Transverse colon (tissue), 4 donors: ENCODE data around the gene LSMEM2. TPM values are rescaled to one million over a fixed set of nuclear protein-coding genes. Genes with fewer than 3 reads are reported as not detected.

Experiments used
- DNase-seq: peaks from one replicate; pipeline ENCODE4 v3.0.0-alpha.2; 2019
- H3K27ac ChIP-seq, 4 donors: fragments of 200-600 bp; sonication (generic); 2 replicates each; pipeline ENCODE4 v1.5.1; 2016 to 2018; ENCODE audit warnings: inconsistent platforms in 4 of 4
- H3K27me3 ChIP-seq: fragments of 200-600 bp; sonication (generic); 2 replicates; pipeline ENCODE4 v1.5.1; 2017; ENCODE audit warnings: inconsistent platforms
- H3K36me3 ChIP-seq, 4 donors: fragments of 200-600 bp; sonication (generic); 2 replicates each; pipeline ENCODE4 v1.5.1; 2017 to 2019; ENCODE audit warnings: inconsistent platforms in 4 of 4
- H3K4me1 ChIP-seq, 4 donors: fragments of 200-600 bp; sonication (generic); 2 replicates each; pipeline ENCODE4 v1.5.1; 2017 to 2020; ENCODE audit warnings: inconsistent platforms in 4 of 4
- H3K4me3 ChIP-seq, 4 donors: fragments of 200-600 bp; sonication (generic); 1 replicate in 1 of 4; 2 replicates in 3 of 4; pipeline versions ENCODE4 v1.5.1 to v1.6.1; 2017 to 2019; ENCODE audit warnings: inconsistent platforms in 4 of 4
- H3K9me3 ChIP-seq, 2 donors: fragments of 200-600 bp; sonication (generic); 2 replicates each; pipeline ENCODE4 v1.5.1; 2017 to 2019; ENCODE audit warnings: inconsistent platforms in 2 of 2
- CTCF ChIP-seq, 5 experiments: fragments of 200-600 bp in 3 of 5; fragments of 450-650 bp in 2 of 5; sonication (generic) in 3 of 5; IDR thresholded peaks; 1 replicate in 2 of 5; 2 replicates in 3 of 5; pipeline ENCODE4 v1.5.1; 2016 to 2017; ENCODE audit warnings: antibody characterized with exemption in 5 of 5, inconsistent platforms in 3 of 5, mild to moderate bottlenecking in 2 of 5, moderate library complexity in 1 of 5
- EP300 ChIP-seq: sonication (generic); formaldehyde crosslinking; IDR thresholded peaks from one replicate; pipeline ENCODE4 v1.6.1; 2017; ENCODE audit warnings: antibody characterized with exemption, low read depth
- POLR2A ChIP-seq: fragments of 450-650 bp; IDR thresholded peaks from one replicate; pipeline ENCODE4 v1.6.1; 2016; ENCODE audit warnings: antibody characterized with exemption, mild to moderate bottlenecking, moderate library complexity
- POLR2AphosphoS5 ChIP-seq, 3 donors: sonication (generic); formaldehyde crosslinking; IDR thresholded peaks; one replicate each; pipeline ENCODE4 v1.6.1; 2016; ENCODE audit warnings: antibody characterized with exemption in 3 of 3
- WGBS, 2 donors: methylation state at CpG; one replicate each; pipeline ENCODE4 v1.1.5; 2018; ENCODE audit warnings: low coverage in 1 of 2; 5-methylcytosine and 5-hydroxymethylcytosine counted together
- in situ Hi-C, 4 donors: fragments of 200-750 bp; cut with MboI; loops; one replicate each; pipeline versions ENCODE4 v1.15.0 to v1.15.1; 2017; ENCODE audit warnings: low sequenced_read_pairs in 3 of 4, low pct_ligation_motif_present in 1 of 4, low pct_unique_long_range_greater_than_20kb in 1 of 4
- intact Hi-C: fragments of 100-400 bp; cut with DNase I; formaldehyde crosslinking; loops from one replicate; pipeline ENCODE4 v1.15.1; 2023; ENCODE audit warnings: low total_unique reads
- total RNA-seq, 4 donors: library from RNA; depleted of rRNA; stranded (reverse); fragments of >200 nt; gene quantifications; one replicate each; pipeline ENCODE4 v1.1.0, GENCODE V29; 2016

Gene LSMEM2
- total RNA-seq, 4 donors from 2014 or later = not detected

GRCh38 chr3:50290161-50290641, 11.3 kb downstream of the LSMEM2 start:
- H3K36me3 ChIP-seq = peaks cover 0 to 11% (median 6%) of the 10 kb centered on the region in 4 donors
- in situ Hi-C loops = no loop called here
- no peaks in the 10 kb centered on the region for H3K27me3 ChIP-seq
- peaks cover 13 to 25% (median 18%) of the 10 kb centered on the region in 4 donors for H3K4me1 ChIP-seq
- 91% methylated on average over 16 of the region's 16 CpGs; no CpG with 5 or more reads in 1 of the 2 donors for WGBS, 2 donors
- intact Hi-C loops = no loop called here
- H3K9me3 ChIP-seq = no peaks in the 10 kb centered on the region
- DNase-seq = no peak
- TF ChIP-seq EP300 = no peak
- no peak for TF ChIP-seq POLR2A
- no peak for TF ChIP-seq CTCF (IDR thresholded peaks at IDR 0.05)
- no peak for TF ChIP-seq POLR2AphosphoS5 (IDR thresholded peaks at IDR 0.05)
- no peak overlapping the region for H3K4me3 ChIP-seq
- peak overlapping the region in 3 of 4 donors; percentile 6 to 13 (median 8) for H3K27ac ChIP-seq

- intact Hi-C loops (no loop called here), in situ Hi-C loops (no loop called here)
- WGBS, 2 donors = 2% methylated on average over 55 of the region's 67 CpGs; no CpG with 5 or more reads in 1 of the 2 donors
- TF ChIP-seq CTCF (IDR thresholded peaks at IDR 0.05) (peak in 1 of 5 experiments; percentile 19), EP300 (no peak), POLR2A (peak; percentile 75), POLR2AphosphoS5 (IDR thresholded peaks at IDR 0.05) (peak; percentile 70 to 90 (median 86))
- peaks cover 0 to 11% (median 5%) of the 10 kb centered on the region in 4 donors for H3K36me3 ChIP-seq
- H3K4me1 ChIP-seq = peaks cover 13 to 25% (median 18%) of the 10 kb centered on the region in 4 donors
- DNase-seq = peak; percentile 97
- no peaks in the 10 kb centered on the region for H3K9me3 ChIP-seq
- H3K27me3 ChIP-seq = no peaks in the 10 kb centered on the region
- peak within 1 kb of the TSS; percentile 55 to 97 (median 86) for H3K4me3 ChIP-seq
- peak within 1 kb of the TSS; percentile 83 to 92 (median 88) for H3K27ac ChIP-seq
Observed at GRCh38 chr3:50292159-50293078, 13.5 kb downstream of the LSMEM2 start, which contains the start of gene IFRD2. Gene IFRD2 (minus strand): TSS chr3:50292429. CDS start chr3:50292274, 155 bp downstream.

GRCh38 chr3:50293079-50293801, 14.4 kb downstream of the LSMEM2 start:
- DNase-seq = no peak
- H3K4me1 ChIP-seq = peaks cover 16 to 28% (median 20%) of the 10 kb centered on the region in 4 donors
- in situ Hi-C loops = no loop called here

GRCh38 chr3:50294089-50294488, 15.2 kb downstream of the LSMEM2 start:
- Histone ChIP-seq H3K36me3 (peaks cover 0 to 3% (median 0%) of the 10 kb centered on the region in 4 donors), H3K27ac (no peak overlapping the region), H3K27me3 (no peaks in the 10 kb centered on the region), H3K4me1 (peaks cover 21 to 36% (median 27%) of the 10 kb centered on the region in 4 donors), H3K4me3 (no peak overlapping the region), H3K9me3 (no peaks in the 10 kb centered on the region)
- TF ChIP-seq EP300 (no peak), POLR2AphosphoS5 (IDR thresholded peaks at IDR 0.05) (no peak), CTCF (IDR thresholded peaks at IDR 0.05) (no peak), POLR2A (no peak)
- DNase-seq = no peak
- 81 to 100% methylated on average over 1 to 4 of the region's 4 CpGs for WGBS, 2 donors
- in situ Hi-C loops (no loop called here), intact Hi-C loops (no loop called here)

More at GRCh38 chr3:50293079-50293801, 14.4 kb downstream of the LSMEM2 start:
- TF ChIP-seq EP300 (no peak), POLR2A (no peak), POLR2AphosphoS5 (IDR thresholded peaks at IDR 0.05) (no peak)
- WGBS, 2 donors = 79% methylated on average over 12 of the region's 12 CpGs; no CpG with 5 or more reads in 1 of the 2 donors
- Histone ChIP-seq H3K36me3 (peaks cover 0 to 8% (median under 1%) of the 10 kb centered on the region in 4 donors), H3K27me3 (no peaks in the 10 kb centered on the region), H3K4me3 (peak overlapping the region in 1 of 4 donors; percentile 97), H3K27ac (peak overlapping the region; percentile 83 to 92 (median 88)), H3K9me3 (no peaks in the 10 kb centered on the region)
- intact Hi-C loops = no loop called here
